GM19455 (cell line): ENCODE measurements around the gene CRAMP1.

Experiments used
- ATAC-seq: cut with Tn5 transposase; IDR thresholded peaks from one replicate; pipeline ENCODE4 v1.9.1; 2021; ENCODE audit not compliant: unreplicated experiment

CRAMP1 gene

DNA sequence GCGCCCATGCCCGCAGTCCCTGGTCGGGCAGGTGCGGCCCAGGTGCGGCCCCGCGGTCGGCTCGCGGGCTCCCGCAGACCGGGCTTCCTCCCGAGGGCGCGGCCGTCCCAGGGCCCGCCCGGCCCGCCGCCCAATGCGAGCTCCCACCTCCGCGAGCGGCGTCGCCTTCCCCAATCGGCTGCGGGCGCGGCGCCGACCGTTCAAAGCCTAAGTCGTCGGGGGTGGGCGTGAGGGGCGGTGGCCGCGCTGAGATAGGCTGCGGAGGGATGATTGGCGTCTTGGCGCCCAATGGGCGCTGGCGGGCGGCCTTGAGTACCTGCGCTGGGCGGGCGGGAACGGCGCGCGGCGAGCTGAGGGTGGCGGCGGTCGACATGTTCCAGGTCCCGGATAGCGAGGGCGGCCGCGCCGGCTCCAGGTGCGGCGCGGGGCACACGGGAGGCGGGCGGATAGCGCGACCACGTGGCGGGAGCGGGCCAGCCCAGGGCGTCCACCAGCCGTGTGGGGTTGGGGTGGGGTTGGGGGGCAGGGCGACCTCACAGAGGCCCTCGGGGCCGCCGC is 65.9 kb downstream of the CRAMP1 start, which contains the start of gene JPT2:
Gene JPT2, plus strand, starts transcription at position 338 of the 558 bp plus-strand sequence. Its CDS starts 34 bp downstream, at position 372.
- peak; percentile 92 for ATAC-seq

GRCh38 chr16:1678500-1679098 is 66.4 kb downstream of the CRAMP1 start:
- peak; percentile 9 for ATAC-seq

- ATAC-seq = no peak
Observed at GRCh38 chr16:1680361-1680760, 68.2 kb downstream of the CRAMP1 start.

DNA sequence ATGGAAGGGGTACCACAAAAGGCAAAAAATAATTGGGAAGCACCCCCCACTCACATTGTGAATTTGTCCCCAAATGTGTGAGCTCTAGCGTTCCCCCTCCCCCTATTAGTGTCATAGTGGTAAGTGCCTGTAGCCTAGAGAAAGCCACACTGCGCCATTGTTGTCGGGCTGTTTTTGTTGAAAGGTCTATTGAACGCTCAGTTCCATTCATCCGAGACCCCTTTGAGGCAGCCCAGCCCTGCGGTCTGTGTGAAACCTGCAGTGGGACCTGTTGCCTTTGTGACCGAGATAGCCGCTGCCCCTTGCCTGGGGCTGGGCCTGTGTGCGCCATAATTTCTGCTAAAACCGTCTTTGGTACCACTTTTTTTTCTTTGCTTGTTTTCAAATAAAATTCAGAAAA is 68.9 kb downstream of the CRAMP1 start:
- no peak for ATAC-seq

DNA sequence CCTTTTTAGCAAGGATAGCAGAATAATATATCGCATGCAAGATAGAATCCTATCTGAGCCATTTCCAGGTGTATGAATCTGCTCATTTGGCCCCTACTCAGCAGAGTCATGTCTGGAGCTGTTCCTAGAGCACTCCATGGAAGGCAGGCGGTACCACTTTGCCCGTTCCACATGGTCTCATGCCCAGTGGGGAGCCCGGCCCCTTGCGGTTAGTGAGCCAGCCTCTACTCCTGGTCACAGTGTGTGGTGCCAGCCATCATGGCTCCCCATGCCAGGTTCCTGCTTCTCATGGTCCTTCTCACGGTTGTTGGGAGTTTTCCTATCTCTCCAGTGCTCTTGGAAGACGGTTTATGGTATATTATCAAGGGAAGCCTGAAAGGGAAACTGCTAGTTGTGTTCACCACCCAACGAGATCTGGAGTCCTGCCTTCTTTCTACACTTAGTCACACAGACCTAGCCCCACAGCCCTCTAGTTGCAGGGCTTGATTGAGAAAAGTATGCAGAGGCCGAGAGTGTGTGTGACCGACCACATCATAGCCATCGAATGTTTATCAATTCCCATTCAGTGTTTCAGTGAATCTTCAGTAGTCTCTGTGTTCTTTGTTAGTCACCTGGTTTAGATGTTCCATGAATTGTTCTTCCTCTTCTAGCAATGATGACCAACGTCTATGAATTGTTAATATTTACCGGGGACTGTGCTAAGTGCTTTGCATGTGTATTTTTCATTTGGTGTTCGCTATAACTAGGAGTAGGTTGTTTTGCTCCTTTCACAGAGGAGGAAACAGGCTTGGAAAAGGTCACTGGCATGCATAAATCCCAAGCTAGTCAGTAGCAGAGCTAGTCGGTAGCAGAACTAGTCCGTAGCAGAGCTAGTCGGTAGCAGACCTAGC is 75.5 kb downstream of the CRAMP1 start:
- no peak for ATAC-seq

- ATAC-seq = no peak
Observed at GRCh38 chr16:1688807-1689560, 76.8 kb downstream of the CRAMP1 start.

GRCh38 chr16:1689853-1690252 is 77.7 kb downstream of the CRAMP1 start:
- ATAC-seq = no peak

GRCh38 chr16:1690810-1691209 is 78.7 kb downstream of the CRAMP1 start:
- no peak for ATAC-seq

DNA sequence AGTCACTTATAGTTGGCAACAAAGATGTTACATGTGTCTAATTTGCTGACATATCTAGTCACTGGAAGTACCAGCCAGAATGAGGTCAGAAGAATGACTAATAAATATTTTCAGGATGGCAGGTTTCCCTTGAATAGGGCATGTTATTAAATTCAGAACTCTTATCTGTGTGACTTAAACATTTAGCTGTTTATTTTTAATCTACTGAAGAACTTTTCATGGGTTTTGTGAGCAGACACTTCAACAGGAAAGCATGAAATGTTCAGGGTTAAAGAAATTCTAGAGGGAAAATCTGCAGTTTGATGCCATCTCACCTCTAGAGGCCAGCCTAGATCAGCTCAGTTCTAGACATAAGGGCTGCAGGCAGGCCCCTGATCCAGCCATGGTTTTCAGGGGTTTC is 79.1 kb downstream of the CRAMP1 start:
- no peak for ATAC-seq

- no peak for ATAC-seq
Observed at GRCh38 chr16:1691956-1692355, 79.8 kb downstream of the CRAMP1 start.

DNA sequence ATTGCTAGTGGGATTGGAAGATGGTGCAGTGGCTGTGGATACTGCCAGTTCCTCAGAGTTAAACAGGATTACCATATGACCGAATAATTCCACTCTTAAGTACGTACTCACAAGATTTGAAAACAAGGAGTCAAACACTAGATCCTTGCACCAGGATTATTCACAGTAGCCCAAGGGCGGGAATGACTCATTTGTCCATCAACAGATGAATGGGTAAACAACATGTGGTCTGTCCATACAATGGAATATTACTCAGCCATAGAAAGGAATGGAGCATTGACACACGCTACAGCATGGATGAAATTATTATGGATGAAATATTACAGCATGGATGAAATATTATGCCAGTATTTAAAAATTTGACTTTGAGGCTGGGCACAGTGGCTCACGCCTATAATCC is 84.7 kb downstream of the CRAMP1 start:
- no peak for ATAC-seq

- ATAC-seq = no peak
Observed at GRCh38 chr16:1698680-1699079, 86.5 kb downstream of the CRAMP1 start.

DNA sequence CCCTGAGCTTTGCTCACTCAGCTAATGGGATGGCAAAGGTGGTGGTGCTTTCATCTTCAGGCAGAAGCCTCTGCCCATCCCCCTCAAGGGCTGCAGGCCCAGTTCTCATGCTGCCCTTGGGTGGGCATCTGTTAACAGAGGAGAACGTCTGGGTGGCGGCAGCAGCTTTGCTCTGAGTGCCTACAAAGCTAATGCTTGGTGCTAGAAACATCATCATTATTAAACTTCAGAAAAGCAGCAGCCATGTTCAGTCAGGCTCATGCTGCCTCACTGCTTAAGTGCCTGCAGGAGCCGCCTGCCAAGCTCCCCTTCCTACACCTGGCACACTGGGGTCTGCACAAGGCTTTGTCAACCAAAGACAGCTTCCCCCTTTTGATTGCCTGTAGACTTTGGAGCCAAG is 88.1 kb downstream of the CRAMP1 start:
- ATAC-seq = no peak

GRCh38 chr16:1701216-1701878 is 89.2 kb downstream of the CRAMP1 start:
- no peak for ATAC-seq

DNA sequence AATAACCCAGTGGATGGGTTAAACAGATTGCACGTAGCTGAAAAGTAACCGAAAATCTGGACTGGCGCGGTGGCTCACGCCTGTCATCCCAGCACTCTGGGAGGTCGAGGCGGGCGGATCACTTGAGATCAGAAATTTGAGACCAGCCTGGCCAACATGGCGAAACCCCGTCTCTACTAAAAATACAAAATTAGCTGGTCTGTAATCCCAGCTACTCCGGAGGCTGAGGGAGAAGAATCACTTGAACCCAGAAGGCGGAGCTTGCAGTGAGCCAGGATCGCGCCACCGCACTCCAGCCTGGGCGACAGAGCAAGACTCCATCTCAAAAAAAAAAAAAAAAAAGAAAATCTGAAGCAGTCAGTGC is 93.1 kb downstream of the CRAMP1 start:
- peak; percentile 7 for ATAC-seq

DNA sequence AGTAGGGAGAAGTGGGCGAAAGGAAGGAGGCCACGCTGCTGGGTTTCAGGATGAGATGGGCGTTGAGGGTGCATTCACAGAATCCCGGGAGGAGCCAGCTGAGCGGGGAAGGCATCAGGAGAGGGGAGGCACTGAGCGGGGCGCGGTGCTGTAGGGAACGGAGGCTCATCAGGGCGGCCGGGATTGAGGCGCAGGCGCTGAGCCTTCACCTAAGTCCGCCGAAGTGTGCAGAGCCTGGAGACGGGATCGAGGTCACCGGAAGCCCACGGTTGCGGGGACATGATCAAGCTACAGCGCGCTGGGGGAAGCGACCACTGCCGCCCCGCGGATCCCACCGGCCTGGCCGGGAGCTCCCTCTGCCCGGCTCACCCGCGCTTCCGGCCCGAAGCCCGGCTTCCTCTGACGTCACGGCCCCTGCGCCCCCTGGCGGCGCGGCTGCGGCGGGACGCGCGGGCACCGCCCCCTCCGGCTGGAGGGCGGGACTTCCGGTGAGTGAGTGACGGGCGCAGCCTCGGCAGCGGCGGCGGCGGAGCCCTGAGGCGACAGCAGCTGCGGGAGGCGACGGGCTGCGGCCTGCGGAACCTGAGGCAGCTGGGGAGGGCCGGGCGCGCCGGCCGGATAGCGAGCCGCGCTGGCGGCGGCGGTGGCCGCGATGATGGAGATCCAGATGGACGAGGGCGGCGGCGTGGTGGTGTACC is 93.7 kb downstream of the CRAMP1 start, which contains the start of gene MAPK8IP3:
Gene MAPK8IP3, plus strand, starts transcription at position 508 of the 698 bp plus-strand sequence. Its CDS starts 145 bp downstream, at position 653.
- ATAC-seq = peak; percentile 68

DNA sequence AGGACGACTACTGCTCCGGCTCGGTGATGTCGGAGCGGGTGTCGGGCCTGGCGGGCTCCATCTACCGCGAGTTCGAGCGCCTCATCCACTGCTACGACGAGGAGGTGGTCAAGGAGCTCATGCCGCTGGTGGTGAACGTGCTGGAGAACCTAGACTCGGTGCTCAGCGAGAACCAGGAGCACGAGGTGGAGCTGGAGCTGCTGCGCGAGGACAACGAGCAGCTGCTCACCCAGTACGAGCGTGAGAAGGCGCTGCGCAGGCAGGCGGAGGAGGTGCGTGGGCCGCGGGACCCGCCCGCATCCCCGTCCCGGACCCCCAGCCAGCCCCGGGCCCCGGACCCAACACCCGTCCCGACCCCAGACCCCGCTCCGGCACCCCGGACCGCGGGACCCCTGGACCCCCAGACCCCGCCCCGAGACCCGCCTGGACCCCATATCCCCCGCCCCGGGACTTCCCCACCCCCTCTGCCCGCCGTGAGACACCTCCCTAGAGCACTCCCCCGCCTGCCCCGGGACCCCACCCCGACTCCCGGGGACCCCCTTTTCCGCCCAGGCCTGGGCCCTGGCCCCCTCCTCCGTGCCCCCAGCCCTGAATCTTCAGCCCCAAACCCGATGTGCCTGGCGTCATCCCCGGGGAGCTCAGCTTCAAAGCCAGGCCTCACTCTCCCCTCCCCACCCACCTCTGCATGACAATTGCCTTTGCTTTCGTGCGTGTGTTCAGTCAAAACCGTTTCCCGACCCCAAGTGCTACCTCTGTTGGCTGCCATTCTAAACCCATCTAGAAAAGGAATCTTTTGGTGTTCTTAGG is 94.4 kb downstream of the CRAMP1 start:
- ATAC-seq = peak; percentile 14

- no peak for ATAC-seq
Observed at GRCh38 chr16:1707193-1707790, 95.1 kb downstream of the CRAMP1 start.
